Measurements from ENCODE around the gene CDC42EP1.

GRCh38 chr22:37565830-37566229 is 5.5 kb downstream of the CDC42EP1 start:
- TF ChIP-seq POLR2AphosphoS5 (IDR thresholded peaks at IDR 0.05; ENCODE audit: low read depth, low read length) (no peak), CTCF (IDR thresholded peaks at IDR 0.05) (no peak)
